DND-41 (cell line): ENCODE results near the gene TRA2B.

Experiments used
- ATAC-seq: fragments of 200-7000 bp; cut with Tn5 transposase; 3 replicates; pipeline ENCODE4 v1.9.1; 2021; ENCODE audit warnings: low read depth; ENCODE audit not compliant: insufficient read depth
- DNase-seq: peaks from one replicate; pipeline ENCODE4 v3.0.0-alpha.2; 2020
- H2AFZ ChIP-seq: 2 replicates; pipeline ENCODE4 v1.6.0; 2012; ENCODE audit warnings: low read depth, low read length
- H3K27ac ChIP-seq: 2 replicates; pipeline ENCODE4 v1.5.1; 2012; ENCODE audit warnings: low read length, inconsistent platforms
- H3K27me3 ChIP-seq: fragments of 200-600 bp; sonication (generic); 2 replicates; pipeline ENCODE4 v1.6.0; 2012; ENCODE audit warnings: low read length, mild to moderate bottlenecking, inconsistent platforms; ENCODE audit not compliant: insufficient read depth, poor library complexity
- H3K36me3 ChIP-seq: 2 replicates; pipeline ENCODE4 v1.5.1; 2012; ENCODE audit warnings: low read length, inconsistent platforms; ENCODE audit not compliant: insufficient read depth
- H3K4me1 ChIP-seq: 2 replicates; pipeline ENCODE4 v1.5.1; 2012; ENCODE audit warnings: mild to moderate bottlenecking, low read length; ENCODE audit not compliant: insufficient read depth
- H3K4me2 ChIP-seq: 2 replicates; pipeline ENCODE4 v1.6.0; 2012; ENCODE audit warnings: mild to moderate bottlenecking, moderate library complexity, low read length, inconsistent platforms; ENCODE audit not compliant: insufficient read depth
- H3K4me3 ChIP-seq, 2 experiments: fragments of 200-600 bp in 1 of 2; shearing (Covaris generic) in 1 of 2; 2 replicates each; pipeline ENCODE4 v1.5.1; 2012 to 2016; ENCODE audit warnings: inconsistent platforms in 2 of 2, low read length in 2 of 2, mild to moderate bottlenecking in 2 of 2, low read depth in 1 of 2, moderate library complexity in 1 of 2
- H3K79me2 ChIP-seq: 2 replicates; pipeline ENCODE4 v1.6.0; 2012; ENCODE audit warnings: low read length, inconsistent platforms; ENCODE audit not compliant: insufficient read depth
- H3K9ac ChIP-seq: 2 replicates; pipeline ENCODE4 v1.6.0; 2012; ENCODE audit warnings: low read depth, mild to moderate bottlenecking, inconsistent platforms, low read length, moderate library complexity
- H3K9me3 ChIP-seq: 2 replicates; pipeline ENCODE4 v1.5.1; 2012; ENCODE audit warnings: low read length, moderate library complexity, mild to moderate bottlenecking, inconsistent platforms; ENCODE audit not compliant: insufficient read depth, severe bottlenecking
- H4K20me1 ChIP-seq: 2 replicates; pipeline ENCODE4 v1.6.0; 2012; ENCODE audit warnings: low read length; ENCODE audit not compliant: insufficient read depth
- CTCF ChIP-seq: IDR thresholded peaks from 2 replicates; pipeline ENCODE4 v1.5.1; 2012; ENCODE audit warnings: borderline replicate concordance, low read length, moderate library complexity, mild to moderate bottlenecking; ENCODE audit not compliant: poor library complexity, severe bottlenecking; ENCODE audit errors: extremely low read depth
- EZH2 ChIP-seq: IDR thresholded peaks from 3 replicates; pipeline ENCODE4 v1.6.1; 2012; ENCODE audit warnings: borderline replicate concordance, low read depth, mild to moderate bottlenecking, moderate library complexity, low read length, inconsistent platforms; ENCODE audit not compliant: severe bottlenecking

TRA2B gene

GRCh38 chr3:185976977-185977678, 39.3 kb upstream of the TRA2B start:
- no peak overlapping the region for H3K4me2 ChIP-seq
- ATAC-seq, result peak; percentile 99
- H3K27ac ChIP-seq, result no peak overlapping the region
- peaks cover 7% of the 10 kb centered on the region for H3K27me3 ChIP-seq
- H3K36me3 ChIP-seq, result no peaks in the 10 kb centered on the region
- H3K9ac ChIP-seq, result no peak overlapping the region
- H3K79me2 ChIP-seq, result no peaks in the 10 kb centered on the region
- TF ChIP-seq CTCF, result peak; percentile 97
- TF ChIP-seq EZH2, result no peak
- H4K20me1 ChIP-seq, result peaks cover 3% of the 10 kb centered on the region; the same call in 1 of the 2 replicates
- H2AFZ ChIP-seq, result no peak overlapping the region
- DNase-seq, result peak; percentile 74
- H3K9me3 ChIP-seq, result no peaks in the 10 kb centered on the region
- H3K4me1 ChIP-seq, result no peaks in the 10 kb centered on the region
- no peak overlapping the region for H3K4me3 ChIP-seq

GRCh38 chr3:185976100-185976499, 38.3 kb upstream of the TRA2B start:
- Histone ChIP-seq H3K79me2 (no peaks in the 10 kb centered on the region), H4K20me1 (peaks cover 3% of the 10 kb centered on the region; the same call in 1 of the 2 replicates), H3K4me3 (no peak overlapping the region), H3K4me2 (no peak overlapping the region), H3K4me1 (no peaks in the 10 kb centered on the region), H3K27me3 (peaks cover 7% of the 10 kb centered on the region), H3K9ac (no peak overlapping the region), H2AFZ (no peak overlapping the region), H3K36me3 (no peaks in the 10 kb centered on the region), H3K9me3 (no peaks in the 10 kb centered on the region), H3K27ac (no peak overlapping the region)
- TF ChIP-seq EZH2 (no peak), CTCF (no peak)
- ATAC-seq (no peak), DNase-seq (no peak)

- H3K4me2 ChIP-seq, result no peak overlapping the region
- no peaks in the 10 kb centered on the region for H3K4me1 ChIP-seq
- 0 out of 2 replicates have a peak, but pooled peaks cover 3% of the 10 kb centered on the region for H4K20me1 ChIP-seq
- DNase-seq, result no peak
- no peak overlapping the region for H2AFZ ChIP-seq
- H3K4me3 ChIP-seq, result no peak overlapping the region
- H3K9ac ChIP-seq, result no peak overlapping the region
- H3K27ac ChIP-seq, result no peak overlapping the region
- no peaks in the 10 kb centered on the region for H3K9me3 ChIP-seq
- no peak for ATAC-seq
- no peaks in the 10 kb centered on the region for H3K79me2 ChIP-seq
- H3K36me3 ChIP-seq, result no peaks in the 10 kb centered on the region
- TF ChIP-seq EZH2, result no peak
- no peak for TF ChIP-seq CTCF
- no peaks in the 10 kb centered on the region for H3K27me3 ChIP-seq
Measured at GRCh38 chr3:185971579-185971978, 33.8 kb upstream of the TRA2B start.

- no peak overlapping the region for H3K4me2 ChIP-seq
- no peaks in the 10 kb centered on the region for H4K20me1 ChIP-seq
- no peaks in the 10 kb centered on the region for H3K9me3 ChIP-seq
- H3K79me2 ChIP-seq, result no peaks in the 10 kb centered on the region
- TF ChIP-seq EZH2 (no peak), CTCF (no peak)
- DNase-seq (no peak), ATAC-seq (no peak)
- H3K27me3 ChIP-seq, result peaks cover 8% of the 10 kb centered on the region
- no peaks in the 10 kb centered on the region for H3K36me3 ChIP-seq
- no peak overlapping the region for H3K4me3 ChIP-seq
- H3K4me1 ChIP-seq, result no peaks in the 10 kb centered on the region
- H3K27ac ChIP-seq, result no peak overlapping the region
- no peak overlapping the region for H2AFZ ChIP-seq
- no peak overlapping the region for H3K9ac ChIP-seq
Measured at GRCh38 chr3:185968168-185968567, 30.4 kb upstream of the TRA2B start.
